Ectodermal cell (in vitro differentiated cells): Measurements from ENCODE around the gene SLC12A8.

Experiments
- H3K27ac ChIP-seq: 2 replicates; pipeline ENCODE4 v1.7.0; 2013; ENCODE audit warnings: mild to moderate bottlenecking, low read depth, low read length; ENCODE audit not compliant: insufficient read depth, poor library complexity, severe bottlenecking
- H3K27me3 ChIP-seq: 2 replicates; pipeline ENCODE4 v1.7.0; 2013; ENCODE audit warnings: mild to moderate bottlenecking, low read length; ENCODE audit not compliant: insufficient read depth, control insufficient read depth, poor library complexity, severe bottlenecking
- H3K36me3 ChIP-seq: one replicate; pipeline ENCODE4 v1.7.0; 2013; ENCODE audit warnings: low read length; ENCODE audit not compliant: control insufficient read depth, insufficient read depth
- H3K4me1 ChIP-seq: one replicate; pipeline ENCODE4 v1.7.0; 2013; ENCODE audit warnings: low read length; ENCODE audit not compliant: control insufficient read depth, insufficient read depth
- H3K4me3 ChIP-seq: 2 replicates; pipeline ENCODE4 v1.7.0; 2013; ENCODE audit warnings: low read depth, low read length, control low read depth; ENCODE audit not compliant: insufficient read depth
- H3K9me3 ChIP-seq: 2 replicates; pipeline ENCODE4 v1.7.0; 2013; ENCODE audit warnings: mild to moderate bottlenecking, low read length, moderate library complexity; ENCODE audit not compliant: control insufficient read depth
- WGBS, 2 experiments: methylation state at CpG; one replicate each; pipeline ENCODE4 v1.1.7; 2013; ENCODE audit warnings: missing lambda C conversion rate in 2 of 2; 5-methylcytosine and 5-hydroxymethylcytosine counted together

Gene SLC12A8

GRCh38 chr3:125107861-125108567 lies 104.5 kb downstream of the SLC12A8 start:
- 95 to 97% methylated on average over 13 of the region's 13 CpGs for WGBS, 2 experiments
- Histone ChIP-seq H3K4me1 (no peaks in the 10 kb centered on the region), H3K36me3 (no peaks in the 10 kb centered on the region), H3K27ac (no peak overlapping the region), H3K4me3 (no peak overlapping the region), H3K9me3 (no peaks in the 10 kb centered on the region), H3K27me3 (no peaks in the 10 kb centered on the region)

GRCh38 chr3:125107363-125107762 lies 105.2 kb downstream of the SLC12A8 start:
- H3K9me3 ChIP-seq: no peaks in the 10 kb centered on the region
- no peak overlapping the region for H3K27ac ChIP-seq
- WGBS, 2 experiments: 91 to 93% methylated on average over 3 of the region's 3 CpGs
- no peaks in the 10 kb centered on the region for H3K36me3 ChIP-seq
- no peaks in the 10 kb centered on the region for H3K27me3 ChIP-seq
- no peaks in the 10 kb centered on the region for H3K4me1 ChIP-seq
- no peak overlapping the region for H3K4me3 ChIP-seq

GRCh38 chr3:125105116-125105515 lies 107.4 kb downstream of the SLC12A8 start:
- Histone ChIP-seq H3K9me3 (no peaks in the 10 kb centered on the region), H3K4me1 (no peaks in the 10 kb centered on the region), H3K27ac (no peak overlapping the region), H3K27me3 (no peaks in the 10 kb centered on the region), H3K36me3 (no peaks in the 10 kb centered on the region), H3K4me3 (no peak overlapping the region)
- WGBS, 2 experiments: 91 to 94% methylated on average over 1 of the region's 1 CpG

- Histone ChIP-seq H3K4me3 (no peak overlapping the region), H3K9me3 (no peaks in the 10 kb centered on the region), H3K36me3 (no peaks in the 10 kb centered on the region), H3K27ac (no peak overlapping the region), H3K4me1 (no peaks in the 10 kb centered on the region), H3K27me3 (no peaks in the 10 kb centered on the region)
- WGBS, 2 experiments: 91 to 92% methylated on average over 1 of the region's 1 CpG
Observed at GRCh38 chr3:125104639-125105038, 107.9 kb downstream of the SLC12A8 start.

- no peaks in the 10 kb centered on the region for H3K27me3 ChIP-seq
- H3K4me3 ChIP-seq: no peak overlapping the region
- no peaks in the 10 kb centered on the region for H3K4me1 ChIP-seq
- no peaks in the 10 kb centered on the region for H3K36me3 ChIP-seq
- no peaks in the 10 kb centered on the region for H3K9me3 ChIP-seq
- H3K27ac ChIP-seq: no peak overlapping the region
- 77 to 94% methylated on average over 1 of the region's 1 CpG for WGBS, 2 experiments
Observed at GRCh38 chr3:125103406-125103805, 109.1 kb downstream of the SLC12A8 start.

GRCh38 chr3:125102470-125102869 lies 110.1 kb downstream of the SLC12A8 start:
- 87 to 94% methylated on average over 6 of the region's 6 CpGs for WGBS, 2 experiments
- Histone ChIP-seq H3K9me3 (no peaks in the 10 kb centered on the region), H3K4me1 (no peaks in the 10 kb centered on the region), H3K27me3 (no peaks in the 10 kb centered on the region), H3K36me3 (no peaks in the 10 kb centered on the region), H3K4me3 (no peak overlapping the region), H3K27ac (no peak overlapping the region)

- no peaks in the 10 kb centered on the region for H3K9me3 ChIP-seq
- H3K27ac ChIP-seq: no peak overlapping the region
- H3K4me1 ChIP-seq: no peaks in the 10 kb centered on the region
- no peaks in the 10 kb centered on the region for H3K27me3 ChIP-seq
- 45 to 53% methylated on average over 4 of the region's 4 CpGs for WGBS, 2 experiments
- H3K36me3 ChIP-seq: no peaks in the 10 kb centered on the region
- no peak overlapping the region for H3K4me3 ChIP-seq
Observed at GRCh38 chr3:125098611-125099291, 113.8 kb downstream of the SLC12A8 start.

GRCh38 chr3:125090649-125091048 lies 121.9 kb downstream of the SLC12A8 start:
- H3K9me3 ChIP-seq: no peaks in the 10 kb centered on the region
- H3K27me3 ChIP-seq: no peaks in the 10 kb centered on the region
- no peak overlapping the region for H3K4me3 ChIP-seq
- no peaks in the 10 kb centered on the region for H3K4me1 ChIP-seq
- H3K27ac ChIP-seq: no peak overlapping the region
- no peaks in the 10 kb centered on the region for H3K36me3 ChIP-seq

- Histone ChIP-seq H3K4me1 (no peaks in the 10 kb centered on the region), H3K4me3 (no peak overlapping the region), H3K27ac (no peak overlapping the region), H3K27me3 (no peaks in the 10 kb centered on the region), H3K36me3 (no peaks in the 10 kb centered on the region), H3K9me3 (no peaks in the 10 kb centered on the region)
- 93 to 97% methylated on average over 6 of the region's 6 CpGs for WGBS, 2 experiments
Observed at GRCh38 chr3:125087768-125088391, 124.7 kb downstream of the SLC12A8 start.

GRCh38 chr3:125085166-125085565 lies 127.4 kb downstream of the SLC12A8 start:
- Histone ChIP-seq H3K36me3 (no peaks in the 10 kb centered on the region), H3K27ac (no peak overlapping the region), H3K9me3 (no peaks in the 10 kb centered on the region)

More at GRCh38 chr3:125085166-125085565, 127.4 kb downstream of the SLC12A8 start:
- Histone ChIP-seq H3K4me1 (no peaks in the 10 kb centered on the region), H3K4me3 (no peak overlapping the region), H3K27me3 (no peaks in the 10 kb centered on the region)
